C4-2B (cell line): ENCODE results near the gene LASP1.

ENCODE experiments used
- H3K27ac ChIP-seq: fragments of 450-650 bp; 2 replicates; pipeline ENCODE4 v1.5.1; 2017
- ZFX ChIP-seq: fragments of 450-650 bp; IDR thresholded peaks from 2 replicates; pipeline ENCODE4 v1.6.1; 2017
- TF ChIP-seq, protein P1 (sequence below): fragments of 450-650 bp; conservative IDR thresholded peaks from 2 replicates; pipeline ENCODE4 v1.5.1; 2017; ENCODE audit warnings: mild to moderate bottlenecking

LASP1 gene

GRCh38 chr17:38892620-38893019, 22.8 kb downstream of the LASP1 start:
- H3K27ac ChIP-seq: no peak overlapping the region
- TF ChIP-seq, protein P1, sequence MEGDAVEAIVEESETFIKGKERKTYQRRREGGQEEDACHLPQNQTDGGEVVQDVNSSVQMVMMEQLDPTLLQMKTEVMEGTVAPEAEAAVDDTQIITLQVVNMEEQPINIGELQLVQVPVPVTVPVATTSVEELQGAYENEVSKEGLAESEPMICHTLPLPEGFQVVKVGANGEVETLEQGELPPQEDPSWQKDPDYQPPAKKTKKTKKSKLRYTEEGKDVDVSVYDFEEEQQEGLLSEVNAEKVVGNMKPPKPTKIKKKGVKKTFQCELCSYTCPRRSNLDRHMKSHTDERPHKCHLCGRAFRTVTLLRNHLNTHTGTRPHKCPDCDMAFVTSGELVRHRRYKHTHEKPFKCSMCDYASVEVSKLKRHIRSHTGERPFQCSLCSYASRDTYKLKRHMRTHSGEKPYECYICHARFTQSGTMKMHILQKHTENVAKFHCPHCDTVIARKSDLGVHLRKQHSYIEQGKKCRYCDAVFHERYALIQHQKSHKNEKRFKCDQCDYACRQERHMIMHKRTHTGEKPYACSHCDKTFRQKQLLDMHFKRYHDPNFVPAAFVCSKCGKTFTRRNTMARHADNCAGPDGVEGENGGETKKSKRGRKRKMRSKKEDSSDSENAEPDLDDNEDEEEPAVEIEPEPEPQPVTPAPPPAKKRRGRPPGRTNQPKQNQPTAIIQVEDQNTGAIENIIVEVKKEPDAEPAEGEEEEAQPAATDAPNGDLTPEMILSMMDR: no peak
- no peak for TF ChIP-seq ZFX

- no peak overlapping the region for H3K27ac ChIP-seq
- TF ChIP-seq, protein P1: no peak
- no peak for TF ChIP-seq ZFX
These were observed 23.3 kb downstream of the LASP1 start for GRCh38 chr17:38893113-38893512.

DNA sequence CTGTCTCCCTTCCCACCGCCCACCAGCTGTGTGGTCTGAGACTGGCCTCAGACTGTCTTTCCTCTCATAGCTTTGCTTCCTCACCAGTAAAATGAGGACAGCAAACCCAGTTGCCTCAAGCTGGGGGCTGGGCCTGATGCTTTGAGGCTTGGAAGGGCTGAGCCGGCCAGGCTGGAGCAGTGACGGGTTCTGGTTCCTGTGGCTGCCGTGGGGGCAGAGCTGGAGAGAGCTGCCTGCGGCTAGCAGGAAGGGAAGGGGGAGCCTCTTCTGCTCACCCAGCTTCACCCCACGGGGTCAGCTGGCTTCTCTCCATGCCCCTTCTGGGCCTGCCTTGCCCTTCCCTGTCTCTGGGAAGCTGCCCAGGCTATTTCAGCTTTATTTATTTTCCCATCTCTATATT, 23.7 kb downstream of the LASP1 start:
- no peak overlapping the region for H3K27ac ChIP-seq
- TF ChIP-seq, protein P1: no peak

DNA sequence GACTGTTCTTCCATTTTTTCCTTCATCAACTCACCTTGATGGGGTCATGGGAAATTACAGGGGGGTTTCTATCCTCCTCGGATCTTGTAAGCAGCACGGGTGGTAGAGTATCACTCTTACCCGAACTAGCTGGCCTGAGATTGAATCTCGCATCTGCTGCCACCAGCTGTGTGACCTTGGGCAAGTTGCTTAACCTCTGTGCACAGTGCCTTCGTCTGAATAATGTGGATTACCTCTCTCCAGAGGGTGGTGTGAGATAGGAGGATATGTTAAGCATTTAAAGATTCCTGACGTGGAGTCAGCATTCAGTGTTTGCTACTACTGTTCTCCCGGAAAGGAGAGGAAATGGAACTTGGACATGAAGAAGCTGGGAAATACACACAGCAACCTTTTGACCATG, 24.4 kb downstream of the LASP1 start:
- TF ChIP-seq, protein P1: no peak
- no peak for TF ChIP-seq ZFX
- no peak overlapping the region for H3K27ac ChIP-seq

DNA sequence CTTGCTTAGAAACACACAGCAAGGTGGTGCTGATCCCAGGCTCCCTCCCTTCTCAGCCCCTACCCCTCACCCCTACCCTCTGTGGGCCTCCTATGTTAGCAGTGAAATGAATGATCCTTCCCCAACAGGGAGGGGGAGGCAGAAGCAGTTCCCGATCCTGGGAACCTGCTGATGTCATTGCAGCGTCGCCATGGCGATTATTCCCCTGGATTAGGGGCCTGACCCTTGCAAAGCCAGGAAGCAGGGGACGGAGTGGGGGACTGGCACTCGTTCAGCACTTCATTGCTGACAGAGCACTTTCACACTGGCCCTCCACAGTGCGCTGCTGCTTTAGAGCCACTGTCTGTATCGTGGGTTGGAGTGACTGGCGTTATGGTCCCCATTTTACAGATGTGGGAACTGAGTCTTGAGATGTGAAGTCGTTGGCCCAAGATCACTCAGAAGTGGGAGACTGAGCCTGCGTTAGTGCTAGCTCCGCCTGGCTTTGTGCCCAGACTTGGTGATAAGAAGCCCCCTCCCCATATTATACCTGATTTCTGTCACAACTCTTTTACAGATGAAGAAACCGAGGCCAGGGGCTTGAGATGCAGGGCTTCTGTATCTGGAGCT, 26.6 kb downstream of the LASP1 start:
- TF ChIP-seq, protein P1: no peak
- no peak for TF ChIP-seq ZFX
- H3K27ac ChIP-seq: no peak overlapping the region

- TF ChIP-seq, protein P1: no peak
- no peak for TF ChIP-seq ZFX
- H3K27ac ChIP-seq: no peak overlapping the region
These were observed 27.3 kb downstream of the LASP1 start for GRCh38 chr17:38897176-38897575.

GRCh38 chr17:38897671-38898290, 27.9 kb downstream of the LASP1 start:
- H3K27ac ChIP-seq: no peak overlapping the region
- TF ChIP-seq ZFX: no peak
- TF ChIP-seq, protein P1: no peak
